ENCODE results near the gene LMTK3. TPM values are rescaled to one million over a fixed set of nuclear protein-coding genes. Genes with fewer than 3 reads are reported as not detected.

LMTK3 gene
- polyA plus RNA-seq, 1 experiment: 0.25 TPM

- ChIA-PET POLR2A (no interaction called here), CTCF (interaction anchor here (2.9 to 6.9 kb wide), 2 partner anchors 19 to 77 kb away, joined by 10 to 207 read pairs; no protein-coding TSS in a partner anchor)
- Histone ChIP-seq H3K4me3 (ENCODE audit: low read depth, low read length) (no peak overlapping the region), H3K27ac (ENCODE audit: low read depth, low read length) (no peak overlapping the region), H3K27me3 (ENCODE audit: control insufficient read depth, insufficient read depth, low read length) (peaks cover 36% of the 10 kb centered on the region), H3K9me3 (ENCODE audit: control insufficient read depth, insufficient read depth, low read length) (no peaks in the 10 kb centered on the region; the same call in 1 of the 2 replicates)
- DNase-seq (ENCODE audit: low read depth, low spot score): no peak
- no peak for TF ChIP-seq CTCF (IDR thresholded peaks at IDR 0.05; ENCODE audit: low read depth, low read length)
These were observed 2.8 kb downstream of the LMTK3 start for GRCh38 chr19:48508729-48509411.

DNA sequence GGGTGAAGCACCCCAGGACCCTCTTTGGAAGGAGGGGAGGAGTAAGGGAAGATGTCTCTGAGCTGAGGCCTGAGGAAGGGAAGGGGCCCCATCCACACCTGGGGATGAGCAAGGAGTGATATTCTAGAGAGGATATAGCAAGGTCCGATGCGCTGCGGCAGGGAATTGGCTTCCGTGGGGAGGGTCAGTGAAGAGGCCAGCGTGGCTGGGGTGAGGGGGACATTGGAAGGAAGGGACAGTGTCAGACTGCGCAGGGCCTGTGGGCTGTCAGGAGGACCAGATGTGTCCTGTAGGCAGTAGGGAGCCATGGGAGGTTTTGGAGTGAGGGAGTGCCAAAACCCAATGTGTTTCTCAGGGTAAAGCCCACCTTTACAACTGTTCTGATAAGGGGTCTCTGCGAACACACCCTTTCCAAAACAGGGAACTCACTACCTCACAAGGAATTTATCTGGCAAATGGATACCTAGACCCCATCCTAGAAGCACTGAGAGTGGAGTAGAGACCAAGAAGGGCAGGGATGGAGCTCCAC lies 3.7 kb downstream of the LMTK3 start:
- peaks cover 34% of the 10 kb centered on the region for H3K27me3 ChIP-seq (ENCODE audit: control insufficient read depth, insufficient read depth, low read length)
- H3K27ac ChIP-seq (ENCODE audit: low read depth, low read length): no peak overlapping the region
- no peak for TF ChIP-seq CTCF (IDR thresholded peaks at IDR 0.05; ENCODE audit: low read depth, low read length)
- ChIA-PET CTCF (interaction anchor here (0.9 to 6.9 kb wide), 3 partner anchors 18 to 78 kb away, joined by 3 to 207 read pairs (median 10); no protein-coding TSS in a partner anchor), POLR2A (no interaction called here)
- H3K4me3 ChIP-seq (ENCODE audit: low read depth, low read length): no peak overlapping the region
- DNase-seq (ENCODE audit: low read depth, low spot score): no peak
- H3K9me3 ChIP-seq (ENCODE audit: control insufficient read depth, insufficient read depth, low read length): no peaks in the 10 kb centered on the region; the same call in 1 of the 2 replicates

DNA sequence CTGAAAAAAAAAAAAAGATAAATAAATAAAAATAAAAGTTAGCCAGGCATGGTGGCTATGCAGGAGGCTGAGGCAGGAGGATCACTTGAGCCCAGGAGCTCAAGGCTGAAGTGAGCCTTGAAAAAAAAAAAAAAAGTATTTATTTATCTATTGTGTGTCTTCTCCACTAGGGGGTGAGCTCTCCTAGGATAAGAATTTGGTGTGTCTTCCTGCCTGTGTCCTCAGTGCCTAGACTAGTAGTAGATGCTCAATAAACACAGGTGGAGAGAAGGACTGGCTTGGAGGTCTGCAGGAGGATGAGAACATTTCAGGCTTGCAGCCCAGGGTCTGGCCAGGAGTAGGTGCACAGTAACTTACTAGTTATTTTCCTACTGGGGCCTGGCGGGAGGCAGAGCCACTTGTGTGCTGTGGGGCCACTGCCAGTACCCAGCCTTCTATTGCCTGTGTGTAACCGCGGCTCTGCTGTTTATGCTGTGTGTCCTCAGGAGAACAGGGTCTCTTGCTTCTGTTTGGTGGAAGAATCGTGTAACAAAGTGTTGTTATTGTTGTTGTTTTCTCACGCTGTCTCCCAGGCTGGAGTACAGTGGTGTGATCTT lies 5.4 kb downstream of the LMTK3 start:
- H3K4me3 ChIP-seq (ENCODE audit: low read depth, low read length): no peak overlapping the region
- peak; percentile 61 for TF ChIP-seq CTCF (IDR thresholded peaks at IDR 0.05; ENCODE audit: low read depth, low read length)
- peaks cover 30% of the 10 kb centered on the region for H3K27me3 ChIP-seq (ENCODE audit: control insufficient read depth, insufficient read depth, low read length)
- ChIA-PET POLR2A (interaction anchor here (0.6 to 0.7 kb wide), 2 partner anchors 83 to 503 kb away, joined by 3 read pairs; no protein-coding TSS in a partner anchor), CTCF (interaction anchor here (0.6 to 6.9 kb wide), 27 partner anchors 8 to 426 kb away, joined by 3 to 207 read pairs (median 4); no protein-coding TSS in a partner anchor)
- peaks cover 3% of the 10 kb centered on the region; the same call in 1 of the 2 replicates for H3K9me3 ChIP-seq (ENCODE audit: control insufficient read depth, insufficient read depth, low read length)
- DNase-seq (ENCODE audit: low read depth, low spot score): no peak
- H3K27ac ChIP-seq (ENCODE audit: low read depth, low read length): no peak overlapping the region

DNA sequence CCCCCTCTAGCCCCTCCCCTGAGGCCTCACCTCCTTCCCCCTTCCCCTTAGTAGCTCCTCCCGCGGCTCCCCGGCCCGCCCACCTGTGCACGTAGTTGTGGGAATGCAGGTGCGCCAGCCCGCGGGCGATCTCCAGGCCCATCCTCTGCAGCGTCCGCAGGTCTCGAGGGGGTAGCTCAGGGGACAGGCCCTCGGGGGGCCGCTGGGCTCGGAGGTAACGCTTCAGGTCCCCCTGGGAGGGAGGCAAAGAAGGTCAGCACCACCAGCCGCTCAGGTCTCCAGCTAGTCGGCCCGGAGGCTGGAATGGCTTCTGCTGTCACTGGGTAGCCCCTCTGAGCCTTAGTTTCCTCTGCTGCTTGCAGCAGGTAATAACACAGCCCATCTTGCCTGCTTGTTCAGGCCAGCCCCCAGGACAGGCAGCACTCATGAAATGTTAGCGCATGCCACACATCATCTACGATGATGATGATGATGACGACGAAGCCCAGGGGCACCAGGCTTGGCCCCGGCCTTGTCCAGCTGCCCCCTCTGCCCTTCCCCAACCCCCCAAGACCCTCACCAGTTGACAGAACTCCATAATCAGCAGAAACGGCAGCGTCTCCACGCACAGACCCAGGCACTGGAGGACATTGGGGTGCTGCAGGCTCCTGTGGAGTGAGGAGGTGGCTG lies 9.2 kb downstream of the LMTK3 start:
- peaks cover 42% of the 10 kb centered on the region for H3K27me3 ChIP-seq (ENCODE audit: control insufficient read depth, insufficient read depth, low read length)
- H3K4me3 ChIP-seq (ENCODE audit: low read depth, low read length): no peak overlapping the region
- no peak for TF ChIP-seq CTCF (IDR thresholded peaks at IDR 0.05; ENCODE audit: low read depth, low read length)
- DNase-seq (ENCODE audit: low read depth, low spot score): no peak
- CTCF ChIA-PET: interaction anchor here (0.7 kb wide), 1 partner anchor 82 kb away, joined by 3 read pairs; no protein-coding TSS in a partner anchor
- no peak overlapping the region for H3K27ac ChIP-seq (ENCODE audit: low read depth, low read length)
- H3K9me3 ChIP-seq (ENCODE audit: control insufficient read depth, insufficient read depth, low read length): peaks cover 6% of the 10 kb centered on the region; the same call in 1 of the 2 replicates
- POLR2A ChIA-PET: no interaction called here
